Ishikawa (cell line): ENCODE results near the gene ACSS1.

ENCODE experiments used
- CEBPB ChIP-seq: IDR thresholded peaks from 2 replicates; pipeline ENCODE4 v1.6.1; 2012
- CREB1 ChIP-seq: IDR thresholded peaks from 2 replicates; pipeline ENCODE4 v1.6.1; 2012; ENCODE audit warnings: low read depth
- EGR1 ChIP-seq: IDR thresholded peaks from 2 replicates; pipeline ENCODE4 v1.6.1; 2012
- EP300 ChIP-seq: IDR thresholded peaks from 2 replicates; pipeline ENCODE4 v1.6.1; 2012; ENCODE audit warnings: borderline replicate concordance
- FOXM1 ChIP-seq: IDR thresholded peaks from 2 replicates; pipeline ENCODE4 v1.6.1; 2012; ENCODE audit warnings: low read depth, borderline replicate concordance
- NFIC ChIP-seq: IDR thresholded peaks from 2 replicates; pipeline ENCODE4 v1.6.1; 2012
- RAD21 ChIP-seq: IDR thresholded peaks from 2 replicates; pipeline ENCODE4 v1.6.1; 2012; ENCODE audit warnings: low read depth
- TAF1 ChIP-seq: IDR thresholded peaks from 2 replicates; pipeline ENCODE4 v1.6.1; 2012; ENCODE audit warnings: low read depth, mild to moderate bottlenecking
- TCF12 ChIP-seq: IDR thresholded peaks from 2 replicates; pipeline ENCODE4 v1.6.1; 2012; ENCODE audit warnings: low read depth
- TEAD4 ChIP-seq: IDR thresholded peaks from 2 replicates; pipeline ENCODE4 v1.6.1; 2012
- YY1 ChIP-seq: IDR thresholded peaks from 2 replicates; pipeline ENCODE4 v1.6.1; 2012; ENCODE audit warnings: low read depth
- ZBTB7A ChIP-seq: IDR thresholded peaks from 2 replicates; pipeline ENCODE4 v1.6.1; 2012; ENCODE audit warnings: low read depth
- TF ChIP-seq, protein P1 (sequence below): IDR thresholded peaks from 2 replicates; pipeline ENCODE4 v1.6.1; 2012
- TF ChIP-seq, protein P2 (sequence below): IDR thresholded peaks from 2 replicates; pipeline ENCODE4 v1.6.1; 2012; ENCODE audit warnings: low read depth, mild to moderate bottlenecking
- TF ChIP-seq, protein P3 (sequence below): IDR thresholded peaks from 2 replicates; pipeline ENCODE4 v1.6.1; 2012

Gene ACSS1

DNA sequence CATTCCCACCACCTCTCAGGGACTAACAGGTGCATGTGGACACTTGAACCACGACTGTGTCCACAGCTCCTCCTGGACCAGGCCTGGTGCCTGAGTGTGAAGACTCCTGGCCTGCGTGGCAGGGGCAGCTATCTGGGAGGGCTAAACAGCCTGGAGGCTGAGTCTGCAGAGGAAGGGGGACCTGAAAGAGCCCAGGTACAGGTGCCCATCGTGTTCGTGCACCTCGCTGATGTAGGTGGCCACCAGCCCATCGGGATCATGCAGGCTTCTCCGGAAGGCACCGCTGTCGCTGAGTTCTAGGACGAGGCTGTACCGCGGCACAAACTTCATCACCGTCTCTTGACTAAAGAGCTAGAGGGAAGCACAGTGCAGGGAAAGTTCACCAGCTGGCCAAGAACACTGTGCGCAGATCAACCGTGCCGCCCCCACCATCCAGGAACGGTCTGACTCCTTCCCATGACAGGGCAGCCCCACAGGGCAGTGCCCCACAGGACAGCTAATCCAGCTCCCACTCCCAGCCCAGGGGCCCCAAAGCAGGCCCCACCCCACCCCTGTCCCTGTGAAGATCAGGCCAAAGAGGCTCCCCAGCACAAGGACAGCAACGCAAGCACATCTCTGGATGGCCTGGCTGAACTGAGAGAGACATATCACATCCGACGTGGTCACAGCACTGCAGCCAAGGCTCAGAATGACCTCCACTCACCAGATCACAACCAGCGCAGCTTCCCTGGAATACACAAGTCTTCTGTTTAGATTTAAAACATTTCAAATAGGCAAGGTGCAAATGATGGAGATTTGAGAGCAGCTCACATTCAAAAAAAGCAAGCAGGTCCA is 94.0 kb downstream of the ACSS1 start:
- TF ChIP-seq, protein P1, sequence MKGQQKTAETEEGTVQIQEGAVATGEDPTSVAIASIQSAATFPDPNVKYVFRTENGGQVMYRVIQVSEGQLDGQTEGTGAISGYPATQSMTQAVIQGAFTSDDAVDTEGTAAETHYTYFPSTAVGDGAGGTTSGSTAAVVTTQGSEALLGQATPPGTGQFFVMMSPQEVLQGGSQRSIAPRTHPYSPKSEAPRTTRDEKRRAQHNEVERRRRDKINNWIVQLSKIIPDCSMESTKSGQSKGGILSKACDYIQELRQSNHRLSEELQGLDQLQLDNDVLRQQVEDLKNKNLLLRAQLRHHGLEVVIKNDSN = no peak
- TF ChIP-seq TCF12 (no peak), RAD21 (no peak), EGR1 (no peak), NFIC (no peak), CEBPB (no peak), TEAD4 (no peak), YY1 (no peak), ZBTB7A (no peak), FOXM1 (no peak), TAF1 (no peak), EP300 (no peak), CREB1 (no peak)
- TF ChIP-seq, protein P2, sequence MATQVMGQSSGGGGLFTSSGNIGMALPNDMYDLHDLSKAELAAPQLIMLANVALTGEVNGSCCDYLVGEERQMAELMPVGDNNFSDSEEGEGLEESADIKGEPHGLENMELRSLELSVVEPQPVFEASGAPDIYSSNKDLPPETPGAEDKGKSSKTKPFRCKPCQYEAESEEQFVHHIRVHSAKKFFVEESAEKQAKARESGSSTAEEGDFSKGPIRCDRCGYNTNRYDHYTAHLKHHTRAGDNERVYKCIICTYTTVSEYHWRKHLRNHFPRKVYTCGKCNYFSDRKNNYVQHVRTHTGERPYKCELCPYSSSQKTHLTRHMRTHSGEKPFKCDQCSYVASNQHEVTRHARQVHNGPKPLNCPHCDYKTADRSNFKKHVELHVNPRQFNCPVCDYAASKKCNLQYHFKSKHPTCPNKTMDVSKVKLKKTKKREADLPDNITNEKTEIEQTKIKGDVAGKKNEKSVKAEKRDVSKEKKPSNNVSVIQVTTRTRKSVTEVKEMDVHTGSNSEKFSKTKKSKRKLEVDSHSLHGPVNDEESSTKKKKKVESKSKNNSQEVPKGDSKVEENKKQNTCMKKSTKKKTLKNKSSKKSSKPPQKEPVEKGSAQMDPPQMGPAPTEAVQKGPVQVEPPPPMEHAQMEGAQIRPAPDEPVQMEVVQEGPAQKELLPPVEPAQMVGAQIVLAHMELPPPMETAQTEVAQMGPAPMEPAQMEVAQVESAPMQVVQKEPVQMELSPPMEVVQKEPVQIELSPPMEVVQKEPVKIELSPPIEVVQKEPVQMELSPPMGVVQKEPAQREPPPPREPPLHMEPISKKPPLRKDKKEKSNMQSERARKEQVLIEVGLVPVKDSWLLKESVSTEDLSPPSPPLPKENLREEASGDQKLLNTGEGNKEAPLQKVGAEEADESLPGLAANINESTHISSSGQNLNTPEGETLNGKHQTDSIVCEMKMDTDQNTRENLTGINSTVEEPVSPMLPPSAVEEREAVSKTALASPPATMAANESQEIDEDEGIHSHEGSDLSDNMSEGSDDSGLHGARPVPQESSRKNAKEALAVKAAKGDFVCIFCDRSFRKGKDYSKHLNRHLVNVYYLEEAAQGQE = no peak
- TF ChIP-seq, protein P3, sequence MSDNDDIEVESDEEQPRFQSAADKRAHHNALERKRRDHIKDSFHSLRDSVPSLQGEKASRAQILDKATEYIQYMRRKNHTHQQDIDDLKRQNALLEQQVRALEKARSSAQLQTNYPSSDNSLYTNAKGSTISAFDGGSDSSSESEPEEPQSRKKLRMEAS = no peak

DNA sequence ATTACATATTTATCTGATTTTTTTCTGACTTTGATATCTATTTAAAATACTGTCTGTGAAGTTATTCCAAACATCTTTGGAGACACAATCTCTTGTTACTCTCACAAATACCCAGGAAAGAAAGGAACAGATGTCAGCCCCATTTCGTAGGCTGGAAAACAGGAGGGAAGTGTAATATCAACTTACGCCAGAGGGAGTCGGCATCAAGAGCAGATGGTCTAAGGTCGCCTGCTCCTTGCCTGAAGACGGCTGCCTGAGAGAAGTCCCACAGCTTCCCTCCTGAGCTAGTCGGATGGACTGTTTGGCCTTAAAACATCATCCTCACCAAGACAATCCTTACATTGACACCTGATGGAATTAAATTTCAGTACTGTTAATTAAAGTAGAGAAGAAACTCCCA is 95.4 kb downstream of the ACSS1 start:
- TF ChIP-seq, protein P1 = no peak
- TF ChIP-seq EGR1 (no peak), FOXM1 (no peak), TEAD4 (no peak), TAF1 (no peak), CREB1 (no peak)
- TF ChIP-seq, protein P3 = no peak

DNA sequence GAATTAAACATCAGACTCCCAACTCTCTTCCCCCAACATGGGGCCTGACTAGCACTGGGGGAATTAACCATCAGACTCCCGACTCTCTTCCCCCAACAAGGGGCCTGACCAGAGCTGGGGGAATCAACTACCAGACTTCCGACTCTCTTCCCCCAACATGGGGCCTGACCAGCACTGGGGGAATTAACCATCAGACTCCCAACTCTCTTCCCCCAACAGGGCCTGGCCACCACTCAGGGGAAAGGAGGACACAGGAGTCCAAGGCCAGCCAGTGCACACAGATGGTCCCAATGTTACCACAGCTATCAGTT is 95.8 kb downstream of the ACSS1 start:
- TF ChIP-seq TCF12 = no peak
- TF ChIP-seq RAD21 = no peak
- TF ChIP-seq TAF1 = no peak
- TF ChIP-seq TEAD4 = no peak
- TF ChIP-seq YY1 = no peak
- TF ChIP-seq, protein P3 = no peak
- no peak for TF ChIP-seq ZBTB7A
- TF ChIP-seq NFIC = no peak
- no peak for TF ChIP-seq EGR1
- TF ChIP-seq FOXM1 = no peak
- no peak for TF ChIP-seq CREB1
- TF ChIP-seq EP300 = no peak

DNA sequence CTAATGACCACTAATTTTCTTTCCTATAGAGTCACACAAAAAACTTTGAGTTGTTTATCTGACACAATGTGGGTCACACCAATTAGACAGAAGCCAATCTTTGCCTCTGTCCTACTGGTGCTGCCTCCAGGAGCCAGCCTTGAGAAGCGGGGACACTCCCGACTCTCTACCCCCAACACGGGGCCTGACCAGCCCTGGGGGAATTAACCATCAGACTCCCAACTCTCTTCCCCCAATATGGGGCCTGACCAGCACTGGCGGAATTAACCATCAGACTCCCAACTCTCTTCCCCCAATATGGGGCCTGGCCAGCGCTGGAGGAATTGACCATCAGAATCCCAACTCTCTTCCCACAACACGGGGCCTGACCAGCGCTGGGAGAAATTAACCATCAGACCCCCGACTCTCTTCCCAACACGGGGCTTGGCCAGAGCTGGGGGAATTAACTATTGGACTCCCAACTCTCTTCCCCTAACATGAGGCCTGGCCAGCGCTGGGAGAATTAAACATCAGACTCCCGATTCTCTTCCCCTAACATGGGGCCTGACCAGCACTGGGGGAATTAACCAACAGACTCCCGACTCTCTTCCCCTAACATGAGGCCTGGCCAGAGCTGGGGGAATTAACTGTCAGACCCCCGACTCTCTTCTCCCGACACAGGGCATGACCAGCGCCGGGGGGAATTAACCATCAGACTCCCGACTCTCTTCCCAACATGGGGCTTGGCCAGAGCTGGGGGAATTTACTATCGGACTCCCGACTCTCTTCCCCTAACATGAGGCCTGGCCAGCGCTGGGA is 96.4 kb downstream of the ACSS1 start:
- TF ChIP-seq, protein P3 = no peak
- TF ChIP-seq NFIC (no peak), FOXM1 (no peak), TCF12 (no peak), EP300 (no peak), ZBTB7A (no peak), RAD21 (no peak), TEAD4 (no peak), CEBPB (no peak), EGR1 (no peak), CREB1 (no peak), TAF1 (no peak), YY1 (no peak)
- TF ChIP-seq, protein P2 = no peak
- TF ChIP-seq, protein P1 = no peak
